ENCODE data around the gene MCF2L2. TPM values are rescaled to one million over a fixed set of nuclear protein-coding genes. Genes with fewer than 3 reads are reported as not detected.

The MCF2L2 gene
- polyA plus RNA-seq, 2 of the 4 experiments (the other 2 are of a cell fraction), result 0.03 to 0.05 TPM

GRCh38 chr3:183447206-183448001 lies 19.0 kb upstream of the MCF2L2 start:
- H3K9me3 ChIP-seq, result peaks cover 22% of the 10 kb centered on the region
- TF ChIP-seq EHMT2 (IDR thresholded peaks at IDR 0.05; ENCODE audit: low read depth) (no peak), CBX2 (IDR thresholded peaks at IDR 0.05; ENCODE audit: borderline replicate concordance, low read depth) (no peak), MAFK (IDR thresholded peaks at IDR 0.05; ENCODE audit: partially characterized antibody) (no peak), PHF8 (IDR thresholded peaks at IDR 0.05; ENCODE audit: borderline replicate concordance, low read depth) (peak; percentile 30; the same call in 1 of the 2 replicates), KDM1A (IDR thresholded peaks at IDR 0.05; ENCODE audit: low read depth) (no peak), MAX (IDR thresholded peaks at IDR 0.05) (peak; percentile 45; the same call in 1 of the 2 replicates), JUN (IDR thresholded peaks at IDR 0.05) (peak in 1 of 2 experiments; percentile 55; a peak in 3 of 5 replicates), HES2 (IDR thresholded peaks at IDR 0.05) (no peak), FOXS1 (CRISPR knock-in tag; IDR thresholded peaks at IDR 0.05) (no peak), POLR2A (IDR thresholded peaks at IDR 0.05; ENCODE audit: low read length) (peak; percentile 85)
- TF ChIP-seq, protein P1, sequence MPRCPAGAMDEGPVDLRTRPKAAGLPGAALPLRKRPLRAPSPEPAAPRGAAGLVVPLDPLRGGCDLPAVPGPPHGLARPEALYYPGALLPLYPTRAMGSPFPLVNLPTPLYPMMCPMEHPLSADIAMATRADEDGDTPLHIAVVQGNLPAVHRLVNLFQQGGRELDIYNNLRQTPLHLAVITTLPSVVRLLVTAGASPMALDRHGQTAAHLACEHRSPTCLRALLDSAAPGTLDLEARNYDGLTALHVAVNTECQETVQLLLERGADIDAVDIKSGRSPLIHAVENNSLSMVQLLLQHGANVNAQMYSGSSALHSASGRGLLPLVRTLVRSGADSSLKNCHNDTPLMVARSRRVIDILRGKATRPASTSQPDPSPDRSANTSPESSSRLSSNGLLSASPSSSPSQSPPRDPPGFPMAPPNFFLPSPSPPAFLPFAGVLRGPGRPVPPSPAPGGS (IDR thresholded peaks at IDR 0.05), result 0 out of 3 replicates have a peak, but pooled peaks have one; percentile 41
- peak overlapping the region; percentile 73 for H3K4me2 ChIP-seq
- peak overlapping the region; percentile 81 to 93 for H3K27ac ChIP-seq
- H3K4me1 ChIP-seq, result peaks cover 10% of the 10 kb centered on the region; the same call in 2 of the 3 replicates
- CTCF ChIA-PET, result interaction anchor here (0.7 kb wide), 1 partner anchor 27 kb away, joined by 3 read pairs; no protein-coding TSS in a partner anchor
- ATAC-seq, result peak; percentile 97 to 99
- DNase-seq (ENCODE audit: low read depth in 1 of 2, low spot score in 1 of 2), result peak; percentile 80 to 89
- WGBS (ENCODE audit: missing lambda C conversion rate), result under 1% methylated on average over 18 of the region's 54 CpGs
- no peak for FAIRE-seq
- peak overlapping the region; percentile 65 for H3K4me3 ChIP-seq
- POLR2A ChIA-PET, result interaction anchor here (0.9 kb wide), 1 partner anchor 9 kb away, joined by 3 read pairs; no protein-coding TSS in a partner anchor

DNA sequence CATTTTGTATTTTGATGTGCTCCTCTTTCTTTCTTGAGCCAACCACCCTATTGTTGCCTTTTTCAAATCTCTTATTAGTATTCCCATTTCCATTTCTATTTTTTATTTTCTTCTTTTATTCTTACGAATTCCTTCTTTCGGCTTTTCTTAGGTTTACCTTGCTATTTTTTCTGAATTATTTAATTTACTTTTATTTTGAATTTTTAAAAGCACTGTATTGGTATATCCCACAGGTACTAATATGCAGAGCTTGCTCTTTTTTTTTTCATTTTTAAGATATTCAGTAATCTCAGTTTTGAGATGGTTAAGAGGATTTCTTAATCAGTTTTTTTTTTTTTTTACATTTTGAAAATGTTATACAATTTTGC lies 18.4 kb upstream of the MCF2L2 start:
- DNase-seq (ENCODE audit: low read depth in 1 of 2, low spot score in 1 of 2), result no peak
- peaks cover 22% of the 10 kb centered on the region for H3K9me3 ChIP-seq
- peak overlapping the region; percentile 81 to 93 for H3K27ac ChIP-seq
- no peak for FAIRE-seq
- H3K4me3 ChIP-seq, result peak overlapping the region; percentile 65
- CTCF ChIA-PET, result interaction anchor here (0.7 kb wide), 1 partner anchor 26 kb away, joined by 3 read pairs; no protein-coding TSS in a partner anchor
- TF ChIP-seq MAFK (IDR thresholded peaks at IDR 0.05; ENCODE audit: partially characterized antibody) (no peak), HEYL (CRISPR knock-in tag; IDR thresholded peaks at IDR 0.05) (no peak)
- H3K4me1 ChIP-seq, result peaks cover 10% of the 10 kb centered on the region; the same call in 2 of the 3 replicates
- whole genome bisulfite sequencing (ENCODE audit: missing lambda C conversion rate), result 98% methylated on average over 2 of the region's 2 CpGs
- ATAC-seq, result no peak
- POLR2A ChIA-PET, result no interaction called here
- peak overlapping the region; percentile 73 for H3K4me2 ChIP-seq

DNA sequence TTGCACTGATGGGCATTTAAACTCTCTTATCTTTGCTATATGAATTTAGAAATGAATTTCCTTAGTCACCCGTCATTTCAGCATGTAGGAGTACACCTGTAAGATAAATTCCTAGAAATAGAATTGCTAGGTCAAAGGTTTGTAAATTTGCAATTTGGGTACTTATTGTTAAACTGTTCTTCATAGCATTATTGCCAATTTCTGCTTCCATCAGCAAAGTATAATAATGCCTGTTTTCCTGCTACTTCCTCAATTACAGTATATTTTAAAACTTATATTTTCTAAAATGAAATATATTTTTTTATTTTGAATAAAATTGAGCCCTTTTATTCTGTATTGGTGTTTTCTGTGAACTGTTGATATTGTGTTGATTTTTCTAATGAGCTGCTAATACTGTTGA lies 16.3 kb upstream of the MCF2L2 start:
- FAIRE-seq (no peak), DNase-seq (ENCODE audit: low read depth in 1 of 2, low spot score in 1 of 2) (no peak), ATAC-seq (no peak)
- Histone ChIP-seq H3K4me3 (no peak overlapping the region), H3K9me3 (peaks cover 22% of the 10 kb centered on the region), H3K4me1 (peaks cover 10% of the 10 kb centered on the region; the same call in 2 of the 3 replicates), H3K4me2 (no peak overlapping the region), H3K27ac (no peak overlapping the region)
- ChIA-PET CTCF (no interaction called here), POLR2A (no interaction called here)
- 75% methylated on average over 1 of the region's 1 CpG for WGBS (ENCODE audit: missing lambda C conversion rate)
- TF ChIP-seq GATA3 (IDR thresholded peaks at IDR 0.05; ENCODE audit: borderline replicate concordance) (no peak), MAFK (IDR thresholded peaks at IDR 0.05; ENCODE audit: partially characterized antibody) (peak; percentile 5)

- peaks cover 22% of the 10 kb centered on the region for H3K9me3 ChIP-seq
- H3K4me3 ChIP-seq, result no peak overlapping the region
- CTCF ChIA-PET, result no interaction called here
- H3K27ac ChIP-seq, result no peak overlapping the region
- POLR2A ChIA-PET, result no interaction called here
- peaks cover 9% of the 10 kb centered on the region; the same call in 2 of the 3 replicates for H3K4me1 ChIP-seq
- FAIRE-seq, result no peak
- DNase-seq (ENCODE audit: low read depth in 1 of 2, low spot score in 1 of 2), result no peak
- no peak overlapping the region for H3K4me2 ChIP-seq
- no peak for ATAC-seq
- WGBS (ENCODE audit: missing lambda C conversion rate), result 25% methylated on average over 10 of the region's 10 CpGs
- TF ChIP-seq GATA3 (IDR thresholded peaks at IDR 0.05; ENCODE audit: borderline replicate concordance), result no peak
- TF ChIP-seq NFE2L2 (conservative IDR thresholded peaks at IDR 0.05; ENCODE audit: low read length), result no peak
- no peak for TF ChIP-seq ELK1 (IDR thresholded peaks at IDR 0.05; ENCODE audit: low read depth, low read length)
- no peak for TF ChIP-seq HDAC2 (IDR thresholded peaks at IDR 0.05)
- no peak for TF ChIP-seq CTCF (IDR thresholded peaks at IDR 0.05)
- no peak for TF ChIP-seq JUN (IDR thresholded peaks at IDR 0.05)
Observed at GRCh38 chr3:183443395-183444385, 15.3 kb upstream of the MCF2L2 start.
